VCaP (cell line): ENCODE measurements around the gene AMOT.

Experiments
- H3K27ac ChIP-seq: fragments of 450-650 bp; 2 replicates; pipeline ENCODE4 v1.5.1; 2017
- TF ChIP-seq, protein P1 (sequence below): fragments of 450-650 bp; conservative IDR thresholded peaks from 2 replicates; pipeline ENCODE4 v1.5.1; 2017; ENCODE audit warnings: mild to moderate bottlenecking, moderate library complexity

The AMOT gene

DNA sequence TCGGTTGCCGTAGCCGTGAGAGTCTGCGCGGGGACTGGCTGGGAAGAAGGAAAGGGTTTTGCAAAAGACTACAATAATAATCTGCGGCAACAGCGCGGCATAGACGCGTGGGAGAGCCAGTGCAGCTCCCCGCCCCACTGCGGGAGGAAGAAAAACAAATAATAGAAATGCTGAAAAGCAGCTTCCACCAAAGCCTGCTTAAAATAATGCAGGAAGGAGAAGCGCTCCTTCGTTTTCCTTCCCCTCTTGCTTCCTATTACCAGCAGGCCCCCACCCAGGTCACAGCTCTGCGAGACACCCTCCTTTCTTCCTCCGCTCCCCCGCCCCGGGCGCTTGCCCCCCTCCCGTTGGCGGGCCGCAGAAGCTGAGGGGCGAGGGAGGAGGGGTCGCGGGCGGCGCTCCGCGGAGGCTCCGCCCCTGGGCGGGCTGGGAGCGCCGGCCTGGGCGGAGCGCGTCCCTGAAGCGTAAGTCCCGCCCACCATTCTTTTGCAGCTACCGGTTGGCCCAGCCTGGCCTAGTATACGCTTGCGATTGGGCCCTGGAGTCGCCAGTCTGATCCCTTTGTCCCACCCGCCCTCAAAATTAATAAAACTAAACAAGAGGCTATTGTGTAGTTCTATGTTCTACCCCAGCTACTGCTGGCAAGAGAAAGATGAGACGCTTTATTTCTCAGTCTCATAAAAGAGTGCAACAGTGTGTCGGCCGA is 636 bp upstream of the AMOT start:
- H3K27ac ChIP-seq = peak overlapping the region; percentile 20; the same call in 1 of the 2 replicates
- TF ChIP-seq, protein P1, sequence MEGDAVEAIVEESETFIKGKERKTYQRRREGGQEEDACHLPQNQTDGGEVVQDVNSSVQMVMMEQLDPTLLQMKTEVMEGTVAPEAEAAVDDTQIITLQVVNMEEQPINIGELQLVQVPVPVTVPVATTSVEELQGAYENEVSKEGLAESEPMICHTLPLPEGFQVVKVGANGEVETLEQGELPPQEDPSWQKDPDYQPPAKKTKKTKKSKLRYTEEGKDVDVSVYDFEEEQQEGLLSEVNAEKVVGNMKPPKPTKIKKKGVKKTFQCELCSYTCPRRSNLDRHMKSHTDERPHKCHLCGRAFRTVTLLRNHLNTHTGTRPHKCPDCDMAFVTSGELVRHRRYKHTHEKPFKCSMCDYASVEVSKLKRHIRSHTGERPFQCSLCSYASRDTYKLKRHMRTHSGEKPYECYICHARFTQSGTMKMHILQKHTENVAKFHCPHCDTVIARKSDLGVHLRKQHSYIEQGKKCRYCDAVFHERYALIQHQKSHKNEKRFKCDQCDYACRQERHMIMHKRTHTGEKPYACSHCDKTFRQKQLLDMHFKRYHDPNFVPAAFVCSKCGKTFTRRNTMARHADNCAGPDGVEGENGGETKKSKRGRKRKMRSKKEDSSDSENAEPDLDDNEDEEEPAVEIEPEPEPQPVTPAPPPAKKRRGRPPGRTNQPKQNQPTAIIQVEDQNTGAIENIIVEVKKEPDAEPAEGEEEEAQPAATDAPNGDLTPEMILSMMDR = no peak

DNA sequence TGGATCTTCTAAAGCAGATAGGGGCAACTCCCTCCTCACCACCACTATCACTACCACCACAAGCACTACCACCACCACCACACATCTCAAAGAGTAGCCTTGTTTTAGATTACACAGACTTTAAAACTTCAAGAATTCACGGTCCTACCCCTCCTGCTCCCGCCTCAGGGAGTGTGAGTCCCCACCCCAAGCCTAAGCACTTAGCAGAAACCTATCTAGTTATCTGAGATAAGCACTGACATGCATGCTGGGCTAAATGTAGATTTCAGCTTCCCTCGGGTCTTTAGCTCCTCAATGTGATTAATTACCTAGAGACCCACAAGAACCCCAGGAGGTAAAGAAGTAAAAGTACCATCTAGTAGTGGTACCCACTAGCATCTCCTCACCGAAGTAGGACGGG is 775 bp downstream of the AMOT start:
- no peak overlapping the region for H3K27ac ChIP-seq
- TF ChIP-seq, protein P1 = no peak

DNA sequence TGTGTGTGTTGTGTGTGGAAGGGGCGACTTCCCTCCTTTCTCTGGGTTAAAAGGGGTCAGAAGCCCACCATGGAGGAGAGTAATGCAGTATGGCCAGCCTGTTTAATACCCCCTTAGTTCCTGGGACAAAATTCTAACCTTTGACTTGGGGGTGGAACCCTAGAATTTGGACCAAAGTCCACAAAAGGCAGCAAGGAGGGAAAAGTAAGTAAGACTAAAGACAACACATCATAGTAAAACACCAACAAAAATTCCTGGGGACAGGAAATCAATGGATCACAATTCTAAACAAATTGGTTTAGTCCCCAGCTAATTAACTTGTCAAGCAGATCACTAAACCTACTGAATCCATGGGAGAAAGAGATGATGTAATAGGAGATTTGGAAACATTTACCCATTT is 3.1 kb downstream of the AMOT start:
- no peak overlapping the region for H3K27ac ChIP-seq
- TF ChIP-seq, protein P1 = no peak

DNA sequence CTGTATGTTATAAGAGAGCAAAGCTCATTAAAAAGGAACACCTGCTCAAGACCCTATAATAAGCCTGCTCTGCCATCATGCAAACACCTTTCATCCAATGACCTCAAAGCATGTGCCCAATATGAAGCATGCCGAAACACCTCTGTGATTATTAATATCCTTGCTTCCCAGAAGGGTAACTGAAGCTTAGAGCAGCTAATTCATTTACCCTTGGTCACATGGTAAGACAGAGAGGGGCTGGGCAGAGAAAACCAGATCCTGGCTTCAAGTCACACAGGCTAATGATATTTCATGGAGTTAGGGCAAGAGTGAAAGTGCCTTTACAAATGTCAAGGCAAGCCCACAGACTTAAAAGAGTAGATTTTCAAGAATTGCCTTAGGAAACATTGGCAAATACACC is 5.6 kb downstream of the AMOT start:
- no peak overlapping the region for H3K27ac ChIP-seq
- TF ChIP-seq, protein P1 = no peak

DNA sequence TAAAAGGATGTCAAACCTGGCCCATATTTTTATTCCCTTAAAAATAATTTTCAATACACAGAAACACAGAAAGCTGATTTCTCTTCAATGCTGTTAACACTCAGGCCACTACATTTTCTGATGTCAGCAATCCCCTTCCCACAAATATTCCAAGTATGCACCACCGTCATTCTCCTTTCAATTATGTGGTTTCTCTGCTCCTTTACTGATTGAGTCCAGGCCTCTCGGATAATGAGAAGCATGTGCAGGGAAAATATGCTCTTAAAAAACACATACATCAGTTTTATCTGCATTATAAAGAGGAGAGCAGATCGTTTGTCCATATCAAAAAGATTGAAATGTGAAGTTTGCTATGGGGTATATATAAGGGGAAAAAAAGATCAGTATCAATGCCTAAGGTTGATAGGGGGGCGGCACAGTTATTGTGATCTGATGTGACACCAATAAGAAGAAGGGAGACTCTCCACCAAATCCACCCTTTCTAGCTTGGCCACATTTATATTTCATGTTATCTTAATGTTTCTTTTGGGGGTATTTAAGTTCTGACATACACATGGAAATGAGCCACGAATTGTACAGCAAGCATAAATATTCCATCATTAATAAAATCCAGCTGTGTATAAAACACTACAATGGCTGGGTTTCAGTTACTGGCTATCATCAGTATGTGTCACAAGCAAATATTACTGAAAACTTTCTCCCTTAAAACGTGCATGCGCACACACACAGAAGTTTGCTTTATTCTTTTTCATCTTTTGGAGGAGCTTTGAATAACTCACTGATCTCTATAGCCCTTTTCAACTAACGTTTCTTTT is 6.4 kb downstream of the AMOT start:
- H3K27ac ChIP-seq = no peak overlapping the region
- TF ChIP-seq, protein P1 = no peak

DNA sequence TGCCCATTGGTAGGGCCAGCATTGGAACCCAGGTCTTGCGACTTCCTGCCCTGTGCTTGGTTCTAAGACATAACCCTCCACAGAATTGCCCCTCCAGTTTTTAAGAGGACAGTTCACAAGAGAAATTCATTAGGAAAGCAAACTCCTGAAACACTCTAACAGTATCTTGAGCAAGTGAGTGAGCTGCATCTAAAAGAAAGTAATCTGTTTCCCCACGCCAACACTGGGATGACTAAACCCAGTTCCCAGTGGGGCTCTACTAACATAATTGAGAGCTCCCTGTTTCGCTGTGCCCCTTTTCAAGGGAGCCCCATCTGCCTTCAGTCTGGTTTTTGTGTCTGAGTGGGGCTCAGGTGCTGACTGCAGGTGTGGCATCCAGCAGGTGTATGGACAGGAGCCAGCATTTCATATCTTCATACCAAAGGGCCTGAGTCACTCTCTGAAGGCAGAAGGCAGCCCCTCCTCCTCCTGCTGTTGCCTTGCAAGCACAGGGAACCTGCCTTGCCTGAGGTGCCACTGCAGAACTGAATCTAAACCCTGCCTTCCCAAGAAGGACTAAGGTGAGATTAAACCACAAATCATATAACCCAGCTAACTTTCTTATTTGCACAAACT is 8.0 kb downstream of the AMOT start:
- TF ChIP-seq, protein P1 = no peak

DNA sequence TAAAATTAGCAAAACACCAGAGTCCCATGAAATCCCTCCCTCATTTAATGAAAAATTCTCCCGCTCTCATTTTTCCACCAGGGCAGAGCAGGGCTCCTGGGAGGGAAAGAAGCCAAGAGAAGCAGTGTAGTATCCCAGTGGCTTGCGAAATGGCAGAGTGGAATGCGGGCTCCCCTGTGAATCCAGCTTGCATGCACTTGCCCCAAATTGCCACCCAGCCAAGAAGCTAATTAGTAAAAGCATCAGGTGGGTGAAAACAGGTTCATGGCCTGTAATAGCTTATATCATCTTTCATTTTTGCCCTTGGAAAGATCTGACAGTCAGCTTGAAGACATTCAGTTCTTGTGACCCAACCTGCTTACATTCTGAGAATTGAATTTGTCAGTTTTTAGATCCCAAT is 10.1 kb downstream of the AMOT start:
- H3K27ac ChIP-seq = no peak overlapping the region
- TF ChIP-seq, protein P1 = no peak

More for the DNA sequence above, 8.0 kb downstream of the AMOT start:
- H3K27ac ChIP-seq = no peak overlapping the region
